ENCODE results near the gene TMTC2. TPM values are rescaled to one million over a fixed set of nuclear protein-coding genes. Genes with fewer than 3 reads are reported as not detected.

The TMTC2 gene
- total RNA-seq, 1 donor from 2014 or later = 3.4 TPM

DNA sequence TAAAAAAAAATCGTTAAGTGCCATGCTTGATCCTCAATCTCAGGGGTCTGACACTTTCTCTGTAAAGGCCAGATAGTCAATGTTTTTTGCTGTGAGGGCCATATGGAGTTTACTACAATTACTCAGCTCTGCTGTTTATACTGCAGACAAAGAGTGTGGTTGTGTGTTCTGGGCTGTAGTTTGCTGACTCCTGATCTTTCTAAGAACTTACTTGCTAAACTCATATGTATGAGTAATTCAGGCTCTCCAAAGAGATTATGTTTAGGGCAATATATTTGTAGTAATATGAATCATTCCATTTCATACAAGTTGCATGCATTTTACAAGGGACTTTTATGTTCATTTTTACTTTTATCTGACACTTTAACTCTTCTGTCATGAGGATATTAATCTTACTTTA lies 188.2 kb downstream of the TMTC2 start:
- Histone ChIP-seq H3K36me3 (no peaks in the 10 kb centered on the region), H3K27ac (replicated peaks) (no peak overlapping the region), H3K4me1 (peaks cover 2% of the 10 kb centered on the region), H3K4me3 (no peak overlapping the region), H3K27me3 (ENCODE audit: low read depth) (no peaks in the 10 kb centered on the region), H3K9me3 (replicated peaks) (no peaks in the 10 kb centered on the region)
- no peak for DNase-seq
- intact Hi-C loops (cut with micrococcal nuclease) = no loop called here
- TF ChIP-seq CTCF (IDR thresholded peaks at IDR 0.05; ENCODE audit: borderline replicate concordance) = no peak

DNA sequence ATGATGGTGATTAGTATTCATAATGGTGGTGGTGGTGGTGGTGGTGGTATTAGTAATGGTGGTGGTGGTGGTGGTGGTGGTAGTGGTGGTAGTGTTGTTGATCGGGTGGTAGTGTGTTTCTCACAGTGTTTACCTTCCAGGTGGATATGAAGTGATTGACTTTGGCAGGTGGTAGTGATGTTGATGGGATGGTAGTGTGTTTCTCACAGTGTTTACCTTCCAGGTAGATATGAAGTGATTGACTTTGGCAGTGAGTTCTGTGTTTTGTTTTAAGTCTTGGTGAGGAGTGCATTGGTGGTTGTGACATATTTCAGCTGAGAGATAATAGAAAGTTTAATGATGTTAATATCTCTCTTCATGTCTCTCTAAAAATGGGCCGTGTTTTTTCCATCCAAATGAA lies 189.4 kb downstream of the TMTC2 start:
- Histone ChIP-seq H3K36me3 (no peaks in the 10 kb centered on the region), H3K27ac (replicated peaks) (no peak overlapping the region), H3K27me3 (ENCODE audit: low read depth) (no peaks in the 10 kb centered on the region), H3K4me1 (peaks cover 9% of the 10 kb centered on the region), H3K4me3 (no peak overlapping the region), H3K9me3 (replicated peaks) (no peaks in the 10 kb centered on the region)
- intact Hi-C loops (cut with micrococcal nuclease) = no loop called here
- no peak for TF ChIP-seq CTCF (IDR thresholded peaks at IDR 0.05; ENCODE audit: borderline replicate concordance)
- no peak for DNase-seq

- Histone ChIP-seq H3K9me3 (replicated peaks) (no peaks in the 10 kb centered on the region), H3K36me3 (no peaks in the 10 kb centered on the region), H3K27ac (replicated peaks) (no peak overlapping the region), H3K4me1 (peaks cover 9% of the 10 kb centered on the region), H3K27me3 (ENCODE audit: low read depth) (no peaks in the 10 kb centered on the region), H3K4me3 (no peak overlapping the region)
- intact Hi-C loops (cut with micrococcal nuclease) = no loop called here
- no peak for TF ChIP-seq CTCF (IDR thresholded peaks at IDR 0.05; ENCODE audit: borderline replicate concordance)
- DNase-seq = no peak
Measured at GRCh38 chr12:82877963-82878362, 191.3 kb downstream of the TMTC2 start.

DNA sequence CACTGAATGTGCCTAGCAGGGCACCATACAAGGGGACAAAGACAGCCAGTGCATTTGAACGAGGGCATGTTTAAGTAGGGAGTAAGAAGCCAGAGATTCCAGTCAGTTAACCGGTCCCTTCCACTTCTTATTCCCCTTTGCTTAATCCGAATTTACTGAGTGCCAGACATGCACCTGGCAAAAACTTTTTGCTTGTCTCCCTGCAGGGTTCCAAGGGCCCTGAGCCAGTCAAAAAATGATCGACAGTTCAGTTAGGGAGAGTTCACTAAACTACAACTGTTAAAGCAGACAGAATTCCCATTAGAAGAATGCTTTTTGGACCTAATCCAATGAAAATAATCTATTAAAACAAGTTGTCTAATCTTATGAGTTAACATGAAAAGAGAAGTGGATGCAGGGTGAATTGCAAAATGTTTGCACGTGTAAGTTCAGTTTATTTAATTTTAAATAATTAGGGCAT lies 193.8 kb downstream of the TMTC2 start:
- no peak overlapping the region for H3K4me3 ChIP-seq
- no peak for TF ChIP-seq CTCF (IDR thresholded peaks at IDR 0.05; ENCODE audit: borderline replicate concordance)
- H3K4me1 ChIP-seq = peaks cover 9% of the 10 kb centered on the region
- no peak overlapping the region for H3K27ac ChIP-seq (replicated peaks)
- H3K36me3 ChIP-seq = no peaks in the 10 kb centered on the region
- H3K27me3 ChIP-seq (ENCODE audit: low read depth) = no peaks in the 10 kb centered on the region
- H3K9me3 ChIP-seq (replicated peaks) = no peaks in the 10 kb centered on the region
- intact Hi-C loops (cut with micrococcal nuclease) = no loop called here
- DNase-seq = no peak

- no peaks in the 10 kb centered on the region for H3K36me3 ChIP-seq
- no peaks in the 10 kb centered on the region for H3K9me3 ChIP-seq (replicated peaks)
- no peak for TF ChIP-seq CTCF (IDR thresholded peaks at IDR 0.05; ENCODE audit: borderline replicate concordance)
- H3K27ac ChIP-seq (replicated peaks) = no peak overlapping the region
- H3K4me3 ChIP-seq = no peak overlapping the region
- H3K27me3 ChIP-seq (ENCODE audit: low read depth) = no peaks in the 10 kb centered on the region
- H3K4me1 ChIP-seq = peaks cover 9% of the 10 kb centered on the region
- DNase-seq = no peak
- intact Hi-C loops (cut with micrococcal nuclease) = no loop called here
Measured at GRCh38 chr12:82883394-82884355, 197.0 kb downstream of the TMTC2 start.

All from left ventricle myocardium inferior (tissue), 1 donor.